SHP77 (cell line): ENCODE results near the gene DDX17.

ENCODE experiments used
- DNase-seq, 2 experiments: peaks; one replicate each; lab custom pipeline; 2025; lab: John Stamatoyannopoulos, UW

DDX17 gene

GRCh38 chr22:38465673-38466490 lies 40.2 kb downstream of the DDX17 start:
- no peak for DNase-seq

DNA sequence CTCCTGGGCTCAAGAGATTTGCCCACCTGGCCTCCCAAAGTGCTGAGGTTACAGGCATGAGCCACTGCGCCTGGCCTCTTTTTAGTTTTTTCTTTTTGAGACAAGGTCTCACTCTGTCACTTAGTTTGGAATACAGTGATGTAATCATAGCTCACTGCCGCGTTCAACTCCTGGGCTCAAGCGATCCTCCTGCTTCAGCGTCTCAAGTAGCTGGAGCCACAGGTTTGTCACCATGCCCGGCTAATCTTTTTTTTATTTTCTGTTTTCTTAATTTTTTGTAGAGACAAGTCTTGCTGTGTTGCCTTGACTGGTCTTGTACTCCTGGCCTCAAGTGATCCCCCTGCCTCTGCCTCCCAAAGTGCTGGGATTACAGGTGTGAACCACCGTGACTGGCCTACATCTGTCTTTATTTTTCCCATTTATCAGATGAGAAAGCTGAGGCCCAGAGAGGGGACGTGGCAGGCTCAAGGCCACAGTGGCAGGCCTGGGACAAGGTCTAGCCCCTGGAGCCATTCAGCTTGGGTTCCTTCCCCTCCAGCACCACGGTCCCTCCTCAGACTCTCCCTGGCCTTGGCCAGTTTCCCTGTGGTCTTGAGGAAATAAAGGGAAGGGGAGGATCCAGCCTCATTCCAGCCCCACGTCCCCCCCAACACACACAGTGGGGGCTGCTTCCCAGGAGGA lies 41.0 kb downstream of the DDX17 start:
- no peak for DNase-seq

DNA sequence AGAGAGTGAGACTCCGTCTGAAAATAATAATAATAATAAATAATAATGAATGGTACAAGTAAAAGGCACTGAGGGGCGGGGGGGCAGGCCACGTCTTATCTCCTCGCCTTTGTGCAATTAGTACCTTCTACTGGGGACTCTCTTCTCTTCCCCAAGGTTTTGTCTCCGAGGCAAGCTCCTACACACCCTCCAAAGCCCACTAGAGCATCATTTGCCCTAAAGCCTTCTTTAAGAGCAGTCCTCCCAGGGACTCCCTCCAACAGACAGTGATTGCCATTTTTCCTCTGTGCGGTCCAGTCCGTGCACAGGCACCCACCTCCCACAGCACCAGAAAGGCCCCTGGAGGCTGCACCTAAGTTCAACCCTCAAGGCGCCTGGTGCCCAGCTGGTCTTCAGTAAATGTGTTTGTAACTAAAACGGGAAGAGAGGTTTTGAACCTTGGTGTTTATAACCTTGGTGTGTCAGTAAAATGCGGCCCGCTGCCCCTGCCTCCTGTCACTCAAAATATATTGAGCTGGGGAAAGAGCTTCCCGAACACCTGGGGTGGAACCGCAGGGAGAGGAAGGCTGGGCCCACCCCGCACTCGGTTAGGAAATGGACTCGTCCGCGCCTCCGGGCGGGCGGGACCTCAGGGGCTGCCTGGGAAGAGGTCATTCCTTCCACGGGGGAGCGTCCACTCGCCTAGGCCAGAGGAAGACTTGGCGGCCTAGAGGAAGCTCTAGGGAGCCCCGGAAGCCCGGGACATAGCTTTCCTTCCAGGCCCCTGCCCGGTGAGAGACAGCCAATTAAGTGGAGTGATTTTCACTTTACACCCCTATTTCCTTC lies 42.9 kb downstream of the DDX17 start:
- peak; percentile 56 to 68 for DNase-seq

DNA sequence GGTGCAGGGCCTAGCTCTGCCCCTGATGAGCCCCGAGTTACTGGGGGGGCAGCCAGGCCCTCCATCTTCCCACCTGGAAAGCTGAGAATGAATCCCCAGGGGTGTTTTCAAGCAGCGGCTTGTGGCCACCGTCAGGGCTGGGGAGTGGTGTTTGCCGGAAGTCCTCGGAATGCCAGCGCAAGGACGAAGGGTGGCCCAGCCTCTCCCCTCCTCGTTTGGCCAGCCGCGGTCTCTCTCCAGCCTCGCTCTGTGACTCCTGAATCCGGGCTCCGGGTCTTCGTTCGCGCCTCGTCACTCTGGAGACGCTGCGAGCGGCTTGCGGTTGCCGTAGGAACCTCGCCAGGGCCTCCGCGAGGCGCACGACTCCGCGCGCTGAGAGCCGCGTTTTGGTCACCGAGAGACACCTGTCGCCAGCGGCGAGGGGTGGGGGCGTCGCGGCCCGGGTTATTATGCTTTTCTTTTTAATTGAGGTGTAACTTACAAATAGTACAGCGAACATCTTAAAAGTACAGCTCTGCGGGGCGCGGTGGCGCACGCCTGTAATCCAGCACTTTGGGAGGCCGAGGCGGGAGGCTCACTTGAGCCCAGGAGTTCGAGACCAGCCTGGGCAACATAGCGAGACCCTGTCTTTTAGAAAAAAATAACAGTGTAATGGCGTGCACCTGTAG lies 44.6 kb downstream of the DDX17 start:
- peak; percentile 93 for DNase-seq

- no peak for DNase-seq
Observed at GRCh38 chr22:38461057-38461413, 45.1 kb downstream of the DDX17 start.

DNA sequence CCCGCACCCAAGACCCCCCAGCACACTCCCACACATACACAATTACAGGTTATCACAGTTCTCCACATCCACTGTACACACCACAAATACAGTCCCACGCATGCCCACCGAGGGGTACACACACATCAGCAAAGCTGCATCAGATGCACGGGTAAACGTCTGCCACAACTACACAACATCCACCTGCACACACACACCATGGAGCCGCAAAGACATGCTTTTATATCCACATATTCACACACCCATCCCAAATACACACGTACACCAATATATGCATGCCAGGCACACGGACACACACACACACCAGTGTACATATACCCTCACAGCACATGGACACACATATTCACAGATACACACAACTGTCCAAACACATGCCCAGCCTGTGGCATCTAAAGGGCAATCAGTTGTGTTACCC lies 45.7 kb downstream of the DDX17 start:
- no peak for DNase-seq

DNA sequence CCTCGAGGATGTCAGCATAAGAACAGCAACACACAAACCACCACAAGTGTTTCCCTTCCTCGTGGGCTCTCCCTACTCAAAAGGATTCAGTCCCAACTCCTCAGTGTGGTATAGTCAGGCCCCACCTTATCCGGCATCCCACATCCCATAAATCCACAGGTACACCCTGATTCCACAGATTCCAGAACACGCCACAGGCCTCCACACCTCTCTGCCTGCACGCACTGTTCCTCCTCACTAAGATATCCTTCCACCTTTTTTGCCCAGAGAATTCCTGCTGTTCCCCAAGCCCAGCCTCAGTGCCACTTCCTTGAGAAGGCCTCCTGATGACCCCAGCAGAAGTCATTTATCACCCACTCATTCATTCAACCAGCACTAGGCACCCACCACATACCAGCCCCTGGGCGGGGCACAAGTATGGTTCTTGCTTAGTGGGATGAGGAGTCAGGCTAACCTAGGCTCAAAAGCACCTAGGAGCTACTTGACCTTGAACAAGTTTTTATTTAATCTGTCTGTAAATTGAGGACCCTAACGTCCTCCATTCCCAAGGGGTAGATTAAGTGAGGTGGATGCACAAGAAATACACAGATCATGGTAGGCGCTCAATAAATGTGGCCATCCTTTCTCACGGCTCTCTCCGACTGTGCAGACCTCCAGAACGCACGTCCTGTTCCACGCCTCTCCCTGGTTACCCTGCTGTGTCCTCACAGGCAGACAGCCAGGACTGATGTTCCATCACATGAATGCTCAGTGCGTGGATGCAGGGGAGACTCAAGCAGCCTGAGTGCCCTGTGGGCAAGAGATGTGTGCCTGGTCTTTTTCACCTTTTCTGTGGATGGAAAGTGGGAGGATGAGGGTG lies 49.0 kb downstream of the DDX17 start:
- DNase-seq: no peak

- no peak for DNase-seq
Observed at GRCh38 chr22:38456272-38456835, 49.8 kb downstream of the DDX17 start.

DNA sequence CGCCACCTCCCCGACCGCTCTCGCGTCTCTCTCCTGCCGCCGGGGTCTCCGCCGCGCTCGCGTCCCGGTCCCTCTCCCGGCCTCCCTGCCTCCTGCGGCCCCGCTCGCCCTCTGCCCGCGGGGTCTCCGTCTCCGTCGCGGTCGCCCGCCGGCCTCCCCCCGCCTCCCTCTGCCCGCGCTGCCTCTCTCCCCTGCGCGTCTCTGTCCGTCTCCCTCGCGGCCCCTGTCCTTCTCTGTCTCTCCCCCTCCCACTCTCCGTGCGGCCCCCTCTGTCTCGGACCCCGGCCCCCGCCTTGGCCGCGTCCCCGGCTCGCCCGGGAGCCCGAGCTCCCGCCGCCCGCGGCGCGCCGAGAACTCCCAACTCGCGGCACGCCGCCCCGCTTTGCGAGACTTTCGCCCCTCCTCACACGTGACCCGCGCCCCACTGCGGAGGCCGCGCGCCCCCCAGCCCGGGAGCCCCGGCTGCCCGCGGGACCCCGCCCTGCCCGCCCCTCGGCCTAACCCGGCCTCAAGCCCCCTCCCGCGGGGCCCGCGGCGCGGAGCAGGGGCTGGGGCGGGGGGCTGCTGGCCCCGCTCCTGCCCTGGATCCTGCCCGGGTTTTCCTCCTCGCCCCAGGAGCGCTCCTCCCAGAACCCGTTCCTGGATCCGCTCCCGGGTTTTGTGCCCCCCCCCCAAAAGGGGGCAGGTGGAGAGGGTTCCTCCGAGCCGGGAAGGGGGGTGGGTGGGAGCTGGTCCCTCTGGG lies 50.4 kb downstream of the DDX17 start:
- no peak for DNase-seq

DNA sequence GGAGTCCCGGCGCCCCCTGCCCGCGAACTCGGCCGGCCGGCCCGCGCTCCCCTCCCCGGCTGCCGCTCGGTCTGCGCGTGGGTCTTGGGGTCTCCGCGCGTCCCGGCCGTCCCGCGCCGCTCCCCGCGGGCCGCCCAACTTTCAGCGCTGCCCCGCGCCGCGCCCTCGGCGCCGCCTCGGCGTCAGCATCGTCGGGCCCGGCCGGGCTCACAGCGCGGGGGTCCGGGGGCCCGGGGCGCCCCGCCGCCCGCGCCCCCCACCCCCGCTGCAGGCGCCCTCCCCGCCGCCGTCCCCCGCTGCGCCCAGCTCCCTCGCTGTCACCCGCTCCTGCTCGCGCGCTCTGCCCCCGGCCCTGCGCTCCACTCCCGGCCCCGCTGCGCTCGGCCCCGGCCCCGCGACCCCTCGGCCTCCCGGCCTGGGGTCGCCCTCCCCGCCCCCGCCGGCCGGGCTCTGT lies 51.0 kb downstream of the DDX17 start, which contains the start of gene KCNJ4:
Gene KCNJ4 (minus strand): TSS at position 124 of the 454 bp plus-strand sequence. CDS start 27,067 bp downstream, outside the sequence.
- no peak for DNase-seq

GRCh38 chr22:38454353-38455075 lies 51.6 kb downstream of the DDX17 start:
- DNase-seq: no peak

DNA sequence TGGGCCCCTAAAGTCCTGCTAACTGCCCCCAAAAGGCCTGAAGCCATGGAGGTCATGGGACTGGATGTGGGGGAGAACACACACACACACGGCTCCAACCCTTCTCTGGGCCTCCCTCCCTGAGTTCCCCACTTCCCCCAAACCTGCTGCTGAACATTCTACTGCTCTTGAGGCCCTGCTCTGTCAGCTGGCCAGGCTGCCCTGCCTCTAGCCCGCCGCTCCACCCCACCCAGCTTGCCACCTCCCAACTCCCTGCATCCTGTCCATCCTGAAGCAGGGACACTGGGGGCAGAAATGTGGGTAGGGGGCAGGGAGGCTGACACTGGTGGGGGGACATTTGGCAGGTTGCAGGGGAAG lies 52.1 kb downstream of the DDX17 start:
- no peak for DNase-seq

GRCh38 chr22:38453066-38453672 lies 52.9 kb downstream of the DDX17 start:
- no peak for DNase-seq

GRCh38 chr22:38452373-38453065 lies 53.6 kb downstream of the DDX17 start:
- DNase-seq: no peak

- no peak for DNase-seq
Observed at GRCh38 chr22:38451864-38452263, 54.2 kb downstream of the DDX17 start.

GRCh38 chr22:38451404-38451803 lies 54.7 kb downstream of the DDX17 start:
- no peak for DNase-seq

- DNase-seq: no peak
Observed at GRCh38 chr22:38450234-38450797, 55.8 kb downstream of the DDX17 start.

GRCh38 chr22:38449776-38450175 lies 56.3 kb downstream of the DDX17 start:
- no peak for DNase-seq
